Activated B cell treated with CpG ODN at 0.5 μM for 24 hours (primary cell): Measurements from ENCODE around the gene TM7SF3. TPM values are rescaled to one million over a fixed set of nuclear protein-coding genes. Genes with fewer than 3 reads are reported as not detected.

Source experiments
- ATAC-seq: fragments of 200-7000 bp; cut with Tn5 transposase; one replicate; pipeline ENCODE4 v1.10.0; 2021; ENCODE audit warnings: low read depth, mild to moderate bottlenecking, moderate library complexity
- CTCF ChIA-PET: fragments of 350-600 bp; sonication (Branson Sonifier 250); formaldehyde crosslinking; loops from one replicate; lab custom pipeline; 2021; ENCODE audit warnings: antibody characterized with exemption; lab: Charles Lee
- POLR2A ChIA-PET: fragments of 350-600 bp; sonication (Branson Sonifier 250); formaldehyde crosslinking; loops from one replicate; lab custom pipeline; 2021; ENCODE audit warnings: antibody characterized with exemption; lab: Charles Lee
- DNase-seq: peaks from one replicate; pipeline ENCODE4 v3.0.0; 2022
- H3K27ac Mint-ChIP-seq: one replicate; pipeline ENCODE4 v1.8.0; 2020; ENCODE audit warnings: mixed read lengths
- H3K27me3 Mint-ChIP-seq: one replicate; pipeline ENCODE4 v1.8.0; 2021; ENCODE audit warnings: mixed read lengths
- H3K36me3 Mint-ChIP-seq: one replicate; pipeline ENCODE4 v1.8.0; 2021; ENCODE audit warnings: low read depth, mixed read lengths
- H3K4me1 Mint-ChIP-seq: one replicate; pipeline ENCODE4 v1.8.0; 2021; ENCODE audit warnings: mixed read lengths
- H3K4me3 Mint-ChIP-seq: one replicate; pipeline ENCODE4 v1.8.0; 2020; ENCODE audit warnings: mild to moderate bottlenecking, mixed read lengths
- H3K9me3 Mint-ChIP-seq: one replicate; pipeline ENCODE4 v1.8.0; 2020; ENCODE audit warnings: mixed read lengths
- intact Hi-C: fragments of 100-400 bp; cut with micrococcal nuclease; formaldehyde crosslinking; loops from one replicate; pipeline ENCODE4 v1.15.1; 2024
- total RNA-seq: library from RNA; stranded (reverse); gene quantifications from 2 replicates; pipeline ENCODE4 v1.2.3, GENCODE V29; 2022
- TF ChIP-seq, protein P1 (sequence below): fragments of 200-600 bp; IDR thresholded peaks from one replicate; pipeline ENCODE4 v1.8.0; 2022; ENCODE audit warnings: antibody characterized with exemption, mild to moderate bottlenecking

Gene TM7SF3
- total RNA-seq, 1 donor from 2014 or later: 30.5 TPM

GRCh38 chr12:26928661-26929060 is 85.5 kb downstream of the TM7SF3 start:
- ATAC-seq: no peak
- Mint-ChIP-seq H3K4me3 (no peak overlapping the region), H3K27me3 (no peaks in the 10 kb centered on the region), H3K36me3 (peaks cover 62% of the 10 kb centered on the region), H3K9me3 (no peaks in the 10 kb centered on the region), H3K27ac (no peak overlapping the region), H3K4me1 (peaks cover 3% of the 10 kb centered on the region)
- no peak for DNase-seq
- TF ChIP-seq, protein P1, sequence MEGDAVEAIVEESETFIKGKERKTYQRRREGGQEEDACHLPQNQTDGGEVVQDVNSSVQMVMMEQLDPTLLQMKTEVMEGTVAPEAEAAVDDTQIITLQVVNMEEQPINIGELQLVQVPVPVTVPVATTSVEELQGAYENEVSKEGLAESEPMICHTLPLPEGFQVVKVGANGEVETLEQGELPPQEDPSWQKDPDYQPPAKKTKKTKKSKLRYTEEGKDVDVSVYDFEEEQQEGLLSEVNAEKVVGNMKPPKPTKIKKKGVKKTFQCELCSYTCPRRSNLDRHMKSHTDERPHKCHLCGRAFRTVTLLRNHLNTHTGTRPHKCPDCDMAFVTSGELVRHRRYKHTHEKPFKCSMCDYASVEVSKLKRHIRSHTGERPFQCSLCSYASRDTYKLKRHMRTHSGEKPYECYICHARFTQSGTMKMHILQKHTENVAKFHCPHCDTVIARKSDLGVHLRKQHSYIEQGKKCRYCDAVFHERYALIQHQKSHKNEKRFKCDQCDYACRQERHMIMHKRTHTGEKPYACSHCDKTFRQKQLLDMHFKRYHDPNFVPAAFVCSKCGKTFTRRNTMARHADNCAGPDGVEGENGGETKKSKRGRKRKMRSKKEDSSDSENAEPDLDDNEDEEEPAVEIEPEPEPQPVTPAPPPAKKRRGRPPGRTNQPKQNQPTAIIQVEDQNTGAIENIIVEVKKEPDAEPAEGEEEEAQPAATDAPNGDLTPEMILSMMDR: no peak
- CTCF ChIA-PET: no interaction called here
- POLR2A ChIA-PET: no interaction called here
- intact Hi-C loops: no loop called here

Other genes with a start within 250 kb of the TM7SF3 start
- gene ITPR2, start 181.2 kb downstream of the TM7SF3 start, total RNA-seq: 66.3 and 74.5 TPM in 2 replicates
- gene INTS13, start 76.4 kb downstream of the TM7SF3 start, total RNA-seq: 25.0 and 25.2 TPM in 2 replicates
- gene FGFR1OP2, start 75.9 kb downstream of the TM7SF3 start, total RNA-seq: 42.7 and 45.0 TPM in 2 replicates
- 48.1 and 50.1 TPM in 2 replicates for gene MED21, start 8.2 kb upstream of the TM7SF3 start, total RNA-seq
- not detected in 2 replicates for gene C12orf71, start 68.2 kb upstream of the TM7SF3 start, total RNA-seq
- 24.2 and 26.3 TPM in 2 replicates for gene STK38L, start 229.9 kb upstream of the TM7SF3 start, total RNA-seq